ENCODE data around the gene SLC6A11. TPM values are rescaled to one million over a fixed set of nuclear protein-coding genes. Genes with fewer than 3 reads are reported as not detected.

SLC6A11 gene
- total RNA-seq, 1 experiment from 2014 or later: not detected

DNA sequence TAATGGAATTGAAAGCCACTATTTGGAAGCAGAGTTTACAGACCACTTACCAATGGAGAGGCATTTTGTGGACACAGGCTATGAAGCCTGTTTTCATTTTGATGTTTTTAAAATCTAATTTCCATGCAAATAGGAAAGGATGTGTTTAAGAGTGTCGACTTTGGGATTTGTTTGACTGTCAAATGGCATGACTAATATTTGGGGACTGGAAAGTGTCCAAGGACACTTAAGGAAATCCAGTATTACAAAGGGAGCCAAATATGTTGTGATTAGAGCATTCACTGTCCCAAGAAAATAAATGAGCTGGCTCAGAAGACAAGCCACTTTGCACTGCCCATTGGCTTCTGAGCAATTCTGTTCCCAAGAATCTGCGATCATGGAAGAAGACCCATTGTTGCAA, 34.0 kb upstream of the SLC6A11 start:
- intact Hi-C loops (cut with micrococcal nuclease; ENCODE audit: unreplicated experiment): no loop called here
- no TSS peak for BruUV-seq (replicated peaks)
- no peak overlapping the region for H3K4me3 Mint-ChIP-seq (ENCODE audit: unreplicated experiment)
- no peaks in the 10 kb centered on the region for H3K9me3 Mint-ChIP-seq (ENCODE audit: unreplicated experiment)
- DNase-seq: no peak
- TF ChIP-seq, protein P1, sequence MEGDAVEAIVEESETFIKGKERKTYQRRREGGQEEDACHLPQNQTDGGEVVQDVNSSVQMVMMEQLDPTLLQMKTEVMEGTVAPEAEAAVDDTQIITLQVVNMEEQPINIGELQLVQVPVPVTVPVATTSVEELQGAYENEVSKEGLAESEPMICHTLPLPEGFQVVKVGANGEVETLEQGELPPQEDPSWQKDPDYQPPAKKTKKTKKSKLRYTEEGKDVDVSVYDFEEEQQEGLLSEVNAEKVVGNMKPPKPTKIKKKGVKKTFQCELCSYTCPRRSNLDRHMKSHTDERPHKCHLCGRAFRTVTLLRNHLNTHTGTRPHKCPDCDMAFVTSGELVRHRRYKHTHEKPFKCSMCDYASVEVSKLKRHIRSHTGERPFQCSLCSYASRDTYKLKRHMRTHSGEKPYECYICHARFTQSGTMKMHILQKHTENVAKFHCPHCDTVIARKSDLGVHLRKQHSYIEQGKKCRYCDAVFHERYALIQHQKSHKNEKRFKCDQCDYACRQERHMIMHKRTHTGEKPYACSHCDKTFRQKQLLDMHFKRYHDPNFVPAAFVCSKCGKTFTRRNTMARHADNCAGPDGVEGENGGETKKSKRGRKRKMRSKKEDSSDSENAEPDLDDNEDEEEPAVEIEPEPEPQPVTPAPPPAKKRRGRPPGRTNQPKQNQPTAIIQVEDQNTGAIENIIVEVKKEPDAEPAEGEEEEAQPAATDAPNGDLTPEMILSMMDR (IDR thresholded peaks at IDR 0.05; ENCODE audit: insufficient read depth in 1 of 2, low read depth in 1 of 2, low read length in 1 of 2, severe bottlenecking in 1 of 2, unreplicated experiment in 1 of 2): no peak
- CTCF ChIA-PET: no interaction called here
- no peak overlapping the region for H3K27ac Mint-ChIP-seq (ENCODE audit: unreplicated experiment)
- no peaks in the 10 kb centered on the region for H3K27me3 ChIP-seq (replicated peaks; ENCODE audit: control insufficient read depth, insufficient read depth, low read length)
- POLR2A ChIA-PET: no interaction called here
- H3K4me1 Mint-ChIP-seq (ENCODE audit: low read depth, unreplicated experiment): peaks cover 8% of the 10 kb centered on the region
- no peaks in the 10 kb centered on the region for H3K4me1 ChIP-seq
- no peaks in the 10 kb centered on the region for H3K36me3 Mint-ChIP-seq (ENCODE audit: insufficient read depth, unreplicated experiment)
- no peaks in the 10 kb centered on the region for H3K27me3 Mint-ChIP-seq (ENCODE audit: insufficient read depth, unreplicated experiment)
- H3K4me3 ChIP-seq (ENCODE audit: low read depth, low read length): no peak overlapping the region
- no peaks in the 10 kb centered on the region for H3K36me3 ChIP-seq (ENCODE audit: control insufficient read depth, insufficient read depth, low read length)
- no peaks in the 10 kb centered on the region for H3K9me3 ChIP-seq

DNA sequence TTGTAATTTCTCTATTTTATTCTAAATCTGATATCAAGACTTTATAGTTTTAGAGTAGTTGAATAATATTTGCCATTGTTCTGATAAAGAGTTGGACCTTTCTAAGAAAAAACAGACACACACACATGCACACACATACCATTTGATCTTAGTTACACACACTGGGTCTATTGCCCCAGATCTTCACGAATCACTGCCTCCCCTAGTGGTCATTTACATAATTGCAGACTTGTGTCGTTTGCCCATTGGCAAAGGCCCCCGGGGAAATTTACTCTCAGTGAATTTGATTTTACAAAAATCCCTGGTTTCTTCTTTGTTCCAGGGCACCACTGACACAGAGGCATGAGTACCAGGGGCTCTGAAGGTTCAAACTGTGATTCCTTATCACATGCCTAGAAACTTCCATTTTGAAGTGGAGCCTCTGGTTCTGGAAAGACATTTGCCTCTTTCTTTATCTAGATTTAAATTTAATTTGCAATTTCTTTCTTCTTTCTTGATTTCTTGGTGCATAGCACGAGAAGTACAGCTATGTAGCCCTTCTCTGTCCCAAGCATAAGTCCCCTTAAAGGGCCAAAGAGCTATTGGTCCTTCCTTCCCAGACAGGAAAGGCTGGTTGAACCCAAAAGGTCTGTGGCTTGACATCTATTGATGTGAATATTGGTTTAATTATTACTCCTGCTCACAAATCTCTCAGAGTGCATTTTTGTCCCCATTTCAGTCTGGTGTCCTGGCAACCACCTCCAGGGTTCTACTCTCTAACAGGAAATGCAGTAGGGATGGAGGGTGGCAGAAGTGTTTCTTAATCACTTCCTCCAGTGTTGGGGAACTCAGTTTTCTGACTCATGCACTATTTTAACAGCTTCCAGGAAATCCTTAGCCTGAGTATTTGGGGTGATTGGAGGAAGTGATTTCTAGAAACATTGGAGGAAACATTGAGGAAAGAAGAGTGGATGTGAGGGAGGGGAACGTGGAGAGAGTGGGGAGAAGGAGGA, 32.4 kb upstream of the SLC6A11 start:
- DNase-seq: peak in 1 of 2 experiments; percentile 56
- ChIA-PET CTCF (no interaction called here), POLR2A (no interaction called here)
- H3K9me3 Mint-ChIP-seq (ENCODE audit: unreplicated experiment): no peaks in the 10 kb centered on the region
- Histone ChIP-seq H3K4me3 (ENCODE audit: low read depth, low read length) (no peak overlapping the region), H3K27me3 (replicated peaks; ENCODE audit: control insufficient read depth, insufficient read depth, low read length) (no peaks in the 10 kb centered on the region), H3K4me1 (no peaks in the 10 kb centered on the region), H3K9me3 (no peaks in the 10 kb centered on the region), H3K36me3 (ENCODE audit: control insufficient read depth, insufficient read depth, low read length) (no peaks in the 10 kb centered on the region)
- no TSS peak for BruUV-seq (replicated peaks)
- H3K4me1 Mint-ChIP-seq (ENCODE audit: low read depth, unreplicated experiment): peaks cover 8% of the 10 kb centered on the region
- H3K36me3 Mint-ChIP-seq (ENCODE audit: insufficient read depth, unreplicated experiment): no peaks in the 10 kb centered on the region
- TF ChIP-seq, protein P1 (IDR thresholded peaks at IDR 0.05; ENCODE audit: insufficient read depth in 1 of 2, low read depth in 1 of 2, low read length in 1 of 2, severe bottlenecking in 1 of 2, unreplicated experiment in 1 of 2): peak; percentile 66 to 82
- intact Hi-C loops (cut with micrococcal nuclease; ENCODE audit: unreplicated experiment): loop anchor here (1.0 kb wide), 1 partner anchor 25 kb away; no protein-coding TSS in a partner anchor
- H3K27me3 Mint-ChIP-seq (ENCODE audit: insufficient read depth, unreplicated experiment): no peaks in the 10 kb centered on the region
- H3K4me3 Mint-ChIP-seq (ENCODE audit: unreplicated experiment): no peak overlapping the region
- no peak overlapping the region for H3K27ac Mint-ChIP-seq (ENCODE audit: unreplicated experiment)

DNA sequence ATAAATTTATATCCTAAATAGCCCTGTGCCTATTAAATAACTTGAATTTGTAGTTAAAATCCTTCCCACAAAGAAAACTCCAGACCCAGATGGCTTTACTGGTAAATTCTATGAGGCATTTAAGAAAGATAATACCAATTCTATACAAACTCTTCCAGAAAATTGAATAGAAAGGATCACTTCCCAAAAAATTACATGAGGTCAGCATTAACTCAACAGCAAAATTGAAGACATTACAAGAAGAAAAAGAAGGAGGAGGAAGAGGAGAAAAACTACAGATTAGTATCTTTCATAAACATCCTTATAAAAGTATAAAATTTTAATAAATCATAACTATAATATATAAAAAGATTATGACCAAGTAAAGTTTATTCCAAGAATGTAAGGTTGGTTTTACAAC, 29.4 kb upstream of the SLC6A11 start:
- no peaks in the 10 kb centered on the region for H3K9me3 ChIP-seq
- no peak overlapping the region for H3K27ac Mint-ChIP-seq (ENCODE audit: unreplicated experiment)
- no peaks in the 10 kb centered on the region for H3K4me1 Mint-ChIP-seq (ENCODE audit: low read depth, unreplicated experiment)
- no peak overlapping the region for H3K4me3 ChIP-seq (ENCODE audit: low read depth, low read length)
- no peak for DNase-seq
- TF ChIP-seq, protein P1 (IDR thresholded peaks at IDR 0.05; ENCODE audit: insufficient read depth in 1 of 2, low read depth in 1 of 2, low read length in 1 of 2, severe bottlenecking in 1 of 2, unreplicated experiment in 1 of 2): no peak
- no peak overlapping the region for H3K4me3 Mint-ChIP-seq (ENCODE audit: unreplicated experiment)
- intact Hi-C loops (cut with micrococcal nuclease; ENCODE audit: unreplicated experiment): no loop called here
- no TSS peak for BruUV-seq (replicated peaks)
- no peaks in the 10 kb centered on the region for H3K36me3 ChIP-seq (ENCODE audit: control insufficient read depth, insufficient read depth, low read length)
- H3K27me3 Mint-ChIP-seq (ENCODE audit: insufficient read depth, unreplicated experiment): peaks cover 3% of the 10 kb centered on the region
- no peaks in the 10 kb centered on the region for H3K4me1 ChIP-seq
- ChIA-PET CTCF (no interaction called here), POLR2A (no interaction called here)
- no peaks in the 10 kb centered on the region for H3K9me3 Mint-ChIP-seq (ENCODE audit: unreplicated experiment)
- no peaks in the 10 kb centered on the region for H3K36me3 Mint-ChIP-seq (ENCODE audit: insufficient read depth, unreplicated experiment)
- no peaks in the 10 kb centered on the region for H3K27me3 ChIP-seq (replicated peaks; ENCODE audit: control insufficient read depth, insufficient read depth, low read length)
